HEK293 (cell line): ENCODE measurements around the gene MIS12.

Experiments
- CTCF ChIA-PET: fragments of 350-600 bp; formaldehyde crosslinking; extraction: SDS; loops from one replicate; lab custom pipeline; 2021; ENCODE audit warnings: antibody characterized with exemption; lab: Yijun Ruan, JAX
- POLR2A ChIA-PET: fragments of 300-600 bp; formaldehyde crosslinking; extraction: SDS; loops from one replicate; lab custom pipeline; 2020; ENCODE audit warnings: antibody characterized with exemption, inconsistent platforms; lab: Yijun Ruan, JAX
- H3K27ac ChIP-seq: fragments of 200-500 bp; sonication (Bioruptor generic); 2 replicates; pipeline ENCODE4 v1.5.1; 2014; ENCODE audit warnings: low read depth, low read length, control low read depth, inconsistent platforms; ENCODE audit errors: extremely low read depth
- H3K36me3 ChIP-seq, 2 experiments: fragments of 200-500 bp in 1 of 2; sonication (Bioruptor generic) in 1 of 2; 1 replicate in 1 of 2; 2 replicates in 1 of 2; pipeline ENCODE4 v1.5.1; 2014 to 2017; ENCODE audit warnings: inconsistent platforms in 2 of 2, low read length in 2 of 2; ENCODE audit not compliant: control insufficient read depth in 2 of 2, insufficient read depth in 1 of 2
- H3K4me1 ChIP-seq: fragments of 200-500 bp; sonication (Bioruptor generic); 2 replicates; pipeline ENCODE4 v1.5.1; 2014; ENCODE audit warnings: mild to moderate bottlenecking, low read length, inconsistent platforms; ENCODE audit not compliant: control insufficient read depth, insufficient read depth
- H3K4me3 ChIP-seq: 2 replicates; pipeline ENCODE4 v1.5.1; 2011; ENCODE audit warnings: low read depth, mild to moderate bottlenecking, control low read depth, low read length, moderate library complexity
- H3K9me3 ChIP-seq: fragments of 200-500 bp; sonication (Bioruptor generic); 2 replicates; pipeline ENCODE4 v1.5.1; 2014; ENCODE audit warnings: low read depth, low read length, inconsistent platforms; ENCODE audit not compliant: control insufficient read depth, insufficient read depth
- ELK4 ChIP-seq: IDR thresholded peaks from 2 replicates; pipeline ENCODE4 v1.6.1; 2011; ENCODE audit warnings: mild to moderate bottlenecking, low read depth, low read length, borderline replicate concordance
- MZF1 ChIP-seq: fragments of 450-650 bp; formaldehyde crosslinking; IDR thresholded peaks from 2 replicates; pipeline ENCODE4 v1.5.1; 2017; ENCODE audit warnings: missing biosample characterization, missing genetic modification characterization, borderline replicate concordance
- REST ChIP-seq: fragments of 450-650 bp; formaldehyde crosslinking; IDR thresholded peaks from 2 replicates; pipeline ENCODE4 v1.5.1; 2016; ENCODE audit warnings: missing biosample characterization, missing genetic modification characterization
- SETDB1 ChIP-seq: IDR thresholded peaks from one replicate; pipeline ENCODE4 v1.6.1; 2017; ENCODE audit warnings: mild to moderate bottlenecking, low read length, moderate library complexity, mixed read lengths; ENCODE audit not compliant: insufficient read length
- WT1 ChIP-seq: fragments of 450-650 bp; formaldehyde crosslinking; IDR thresholded peaks from 2 replicates; pipeline ENCODE4 v1.5.1; 2016; ENCODE audit warnings: missing biosample characterization, missing genetic modification characterization
- ZBTB10 ChIP-seq: fragments of 450-650 bp; formaldehyde crosslinking; IDR thresholded peaks from 2 replicates; pipeline ENCODE4 v1.5.1; 2016; ENCODE audit warnings: missing biosample characterization, missing genetic modification characterization
- ZBTB6 ChIP-seq: fragments of 450-650 bp; formaldehyde crosslinking; IDR thresholded peaks from 2 replicates; pipeline ENCODE4 v1.5.1; 2017; ENCODE audit warnings: missing biosample characterization, missing genetic modification characterization
- ZNF138 ChIP-seq: fragments of 450-650 bp; formaldehyde crosslinking; IDR thresholded peaks from 2 replicates; pipeline ENCODE4 v1.5.1; 2016; ENCODE audit warnings: missing biosample characterization, missing genetic modification characterization, borderline replicate concordance
- ZNF16 ChIP-seq: fragments of 450-650 bp; formaldehyde crosslinking; IDR thresholded peaks from 2 replicates; pipeline ENCODE4 v1.5.1; 2016; ENCODE audit warnings: low read depth, missing biosample characterization, missing genetic modification characterization
- ZNF341 ChIP-seq: fragments of 450-650 bp; formaldehyde crosslinking; IDR thresholded peaks from 2 replicates; pipeline ENCODE4; 2016; ENCODE audit warnings: low read depth, missing biosample characterization, missing genetic modification characterization
- ZNF354C ChIP-seq: fragments of 450-650 bp; formaldehyde crosslinking; IDR thresholded peaks from 2 replicates; pipeline ENCODE4 v1.5.1; 2016; ENCODE audit warnings: missing biosample characterization, missing genetic modification characterization, low read depth, borderline replicate concordance
- ZNF37A ChIP-seq: fragments of 450-650 bp; IDR thresholded peaks from 2 replicates; pipeline ENCODE4 v1.5.1; 2018; ENCODE audit warnings: missing biosample characterization, missing genetic modification characterization
- ZNF426 ChIP-seq: fragments of 450-650 bp; formaldehyde crosslinking; IDR thresholded peaks from 2 replicates; pipeline ENCODE4 v1.5.1; 2017; ENCODE audit warnings: missing biosample characterization, missing genetic modification characterization, mild to moderate bottlenecking, inconsistent platforms, moderate library complexity
- ZNF48 ChIP-seq: fragments of 450-650 bp; formaldehyde crosslinking; IDR thresholded peaks from 2 replicates; pipeline ENCODE4 v1.5.1; 2016; ENCODE audit warnings: missing biosample characterization, missing genetic modification characterization
- ZNF513 ChIP-seq: fragments of 450-650 bp; IDR thresholded peaks from 2 replicates; pipeline ENCODE4 v1.5.1; 2018; ENCODE audit warnings: missing biosample characterization, missing genetic modification characterization
- ZNF529 ChIP-seq: fragments of 450-650 bp; formaldehyde crosslinking; IDR thresholded peaks from 2 replicates; pipeline ENCODE4 v1.5.1; 2017; ENCODE audit warnings: missing genetic modification characterization, missing biosample characterization; ENCODE audit not compliant: insufficient replicate concordance
- ZNF544 ChIP-seq: fragments of 450-650 bp; formaldehyde crosslinking; IDR thresholded peaks from 2 replicates; pipeline ENCODE4 v1.5.0; 2017; ENCODE audit warnings: missing biosample characterization, missing genetic modification characterization
- ZNF585B ChIP-seq: fragments of 450-650 bp; formaldehyde crosslinking; IDR thresholded peaks from 2 replicates; pipeline ENCODE4 v1.5.1; 2016; ENCODE audit warnings: missing biosample characterization, missing genetic modification characterization
- ZNF624 ChIP-seq: fragments of 450-650 bp; formaldehyde crosslinking; IDR thresholded peaks from 2 replicates; pipeline ENCODE4 v1.5.1; 2017; ENCODE audit warnings: missing biosample characterization, missing genetic modification characterization
- ZNF664 ChIP-seq: fragments of 450-650 bp; formaldehyde crosslinking; IDR thresholded peaks from 2 replicates; pipeline ENCODE4 v1.5.1; 2016; ENCODE audit warnings: missing biosample characterization, missing genetic modification characterization
- ZNF768 ChIP-seq: fragments of 450-650 bp; formaldehyde crosslinking; IDR thresholded peaks from 2 replicates; pipeline ENCODE4 v1.5.1; 2018; ENCODE audit warnings: missing biosample characterization, mild to moderate bottlenecking, missing genetic modification characterization
- ZNF830 ChIP-seq: fragments of 450-650 bp; IDR thresholded peaks from 2 replicates; pipeline ENCODE4 v1.5.0; 2018; ENCODE audit warnings: missing biosample characterization, missing genetic modification characterization, low read depth, mild to moderate bottlenecking, moderate library complexity
- ZSCAN23 ChIP-seq: fragments of 450-650 bp; formaldehyde crosslinking; IDR thresholded peaks from 2 replicates; pipeline ENCODE4 v1.5.1; 2016; ENCODE audit warnings: missing biosample characterization, missing genetic modification characterization

MIS12 gene

GRCh38 chr17:5531085-5531418, 44.7 kb downstream of the MIS12 start (continued):
- no peak for TF ChIP-seq ZNF16 (tag by site-specific recombination)
- TF ChIP-seq, all 188 proteins: peak for 0

- TF ChIP-seq REST (tag by site-specific recombination) (no peak), ZNF341 (tag by site-specific recombination) (no peak), ZNF354C (tag by site-specific recombination) (no peak), ZNF426 (tag by site-specific recombination) (no peak), ZBTB6 (tag by site-specific recombination) (no peak), MZF1 (tag by site-specific recombination) (no peak), ZNF513 (no peak), ZNF664 (no peak), ZNF544 (tag by site-specific recombination) (no peak), ZSCAN23 (tag by site-specific recombination) (no peak), ZNF37A (tag by site-specific recombination) (no peak), ZNF48 (tag by site-specific recombination) (no peak), ZNF585B (tag by site-specific recombination) (no peak), ZNF830 (tag by site-specific recombination) (no peak), SETDB1 (no peak)
- ChIA-PET CTCF (interaction anchor here (1.2 to 2.3 kb wide), 2 partner anchors 10 to 1489 kb away, joined by 3 to 5 read pairs; no protein-coding TSS in a partner anchor), POLR2A (interaction anchor here (1.7 kb wide), 1 partner anchor 46 kb away, joined by 7 read pairs; the partner anchor contains the start of gene MIS12)
- Histone ChIP-seq H3K4me3 (no peak overlapping the region), H3K4me1 (no peaks in the 10 kb centered on the region), H3K36me3 (no peaks in the 10 kb centered on the region), H3K27ac (no peak overlapping the region), H3K9me3 (no peaks in the 10 kb centered on the region)
Measured at GRCh38 chr17:5532581-5532980, 46.2 kb downstream of the MIS12 start.

GRCh38 chr17:5533486-5534315, 47.3 kb downstream of the MIS12 start:
- ChIA-PET POLR2A (interaction anchor here (0.7 to 1.7 kb wide), 2 partner anchors 41 to 47 kb away, joined by 3 to 7 read pairs; partner anchors contain the start of gene MIS12), CTCF (interaction anchor here (0.7 kb wide), 1 partner anchor 55 kb away, joined by 3 read pairs; no protein-coding TSS in a partner anchor)
- Histone ChIP-seq H3K27ac (no peak overlapping the region), H3K4me1 (no peaks in the 10 kb centered on the region), H3K36me3 (no peaks in the 10 kb centered on the region), H3K9me3 (no peaks in the 10 kb centered on the region), H3K4me3 (no peak overlapping the region)
- TF ChIP-seq ZNF624 (tag by site-specific recombination) (no peak), ELK4 (no peak), ZNF529 (no peak), ZNF138 (tag by site-specific recombination) (no peak), WT1 (tag by site-specific recombination) (no peak), ZBTB10 (tag by site-specific recombination) (no peak), ZNF768 (tag by site-specific recombination) (no peak)
